GM12873 (cell line): Measurements from ENCODE around the gene PDCD2.

Source experiments
- TF ChIP-seq, protein P1 (sequence below): IDR thresholded peaks from 2 replicates; pipeline ENCODE4 v1.5.1; 2012; ENCODE audit warnings: low read depth, mild to moderate bottlenecking, moderate library complexity, low read length, control low read depth; ENCODE audit not compliant: insufficient read depth; ENCODE audit errors: missing control alignments

Gene PDCD2

DNA sequence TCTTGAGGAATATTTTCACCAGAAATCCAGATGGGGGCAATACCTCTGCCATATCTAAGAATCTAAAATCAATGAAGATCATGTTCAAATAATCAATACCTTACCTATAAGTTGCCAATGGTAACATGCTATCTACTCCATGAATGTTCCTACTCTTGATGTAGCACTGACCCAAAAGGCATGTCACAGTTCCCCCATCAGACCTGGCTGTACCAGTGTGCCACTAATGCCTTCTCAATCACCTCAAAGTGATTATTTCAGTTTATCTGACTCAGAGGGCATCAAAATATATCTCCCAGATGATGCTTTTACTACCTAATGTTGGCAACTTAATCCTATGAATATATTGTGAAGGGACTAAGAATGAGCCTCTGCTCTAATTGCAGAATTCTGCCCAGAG is 5.5 kb downstream of the PDCD2 start:
- TF ChIP-seq, protein P1, sequence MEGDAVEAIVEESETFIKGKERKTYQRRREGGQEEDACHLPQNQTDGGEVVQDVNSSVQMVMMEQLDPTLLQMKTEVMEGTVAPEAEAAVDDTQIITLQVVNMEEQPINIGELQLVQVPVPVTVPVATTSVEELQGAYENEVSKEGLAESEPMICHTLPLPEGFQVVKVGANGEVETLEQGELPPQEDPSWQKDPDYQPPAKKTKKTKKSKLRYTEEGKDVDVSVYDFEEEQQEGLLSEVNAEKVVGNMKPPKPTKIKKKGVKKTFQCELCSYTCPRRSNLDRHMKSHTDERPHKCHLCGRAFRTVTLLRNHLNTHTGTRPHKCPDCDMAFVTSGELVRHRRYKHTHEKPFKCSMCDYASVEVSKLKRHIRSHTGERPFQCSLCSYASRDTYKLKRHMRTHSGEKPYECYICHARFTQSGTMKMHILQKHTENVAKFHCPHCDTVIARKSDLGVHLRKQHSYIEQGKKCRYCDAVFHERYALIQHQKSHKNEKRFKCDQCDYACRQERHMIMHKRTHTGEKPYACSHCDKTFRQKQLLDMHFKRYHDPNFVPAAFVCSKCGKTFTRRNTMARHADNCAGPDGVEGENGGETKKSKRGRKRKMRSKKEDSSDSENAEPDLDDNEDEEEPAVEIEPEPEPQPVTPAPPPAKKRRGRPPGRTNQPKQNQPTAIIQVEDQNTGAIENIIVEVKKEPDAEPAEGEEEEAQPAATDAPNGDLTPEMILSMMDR, result no peak

DNA sequence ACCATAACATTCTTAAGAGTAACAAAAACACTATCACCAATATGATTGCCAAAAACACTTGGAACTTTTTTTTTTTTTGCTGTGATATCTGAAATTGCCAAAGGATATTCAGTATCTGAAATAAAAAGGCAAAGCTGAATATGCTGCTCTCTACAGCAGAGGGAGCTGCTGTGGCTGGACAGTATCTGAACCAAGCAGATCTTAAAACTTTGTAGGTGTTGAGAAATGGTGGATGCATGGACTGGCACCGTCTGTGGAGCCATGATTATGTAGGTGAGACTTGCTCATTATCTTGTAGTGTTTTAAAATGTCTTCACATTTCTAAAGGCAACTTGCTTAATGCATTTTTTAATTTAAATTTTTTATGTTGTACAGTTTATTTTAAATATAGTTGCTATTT is 9.2 kb downstream of the PDCD2 start:
- TF ChIP-seq, protein P1, result no peak

DNA sequence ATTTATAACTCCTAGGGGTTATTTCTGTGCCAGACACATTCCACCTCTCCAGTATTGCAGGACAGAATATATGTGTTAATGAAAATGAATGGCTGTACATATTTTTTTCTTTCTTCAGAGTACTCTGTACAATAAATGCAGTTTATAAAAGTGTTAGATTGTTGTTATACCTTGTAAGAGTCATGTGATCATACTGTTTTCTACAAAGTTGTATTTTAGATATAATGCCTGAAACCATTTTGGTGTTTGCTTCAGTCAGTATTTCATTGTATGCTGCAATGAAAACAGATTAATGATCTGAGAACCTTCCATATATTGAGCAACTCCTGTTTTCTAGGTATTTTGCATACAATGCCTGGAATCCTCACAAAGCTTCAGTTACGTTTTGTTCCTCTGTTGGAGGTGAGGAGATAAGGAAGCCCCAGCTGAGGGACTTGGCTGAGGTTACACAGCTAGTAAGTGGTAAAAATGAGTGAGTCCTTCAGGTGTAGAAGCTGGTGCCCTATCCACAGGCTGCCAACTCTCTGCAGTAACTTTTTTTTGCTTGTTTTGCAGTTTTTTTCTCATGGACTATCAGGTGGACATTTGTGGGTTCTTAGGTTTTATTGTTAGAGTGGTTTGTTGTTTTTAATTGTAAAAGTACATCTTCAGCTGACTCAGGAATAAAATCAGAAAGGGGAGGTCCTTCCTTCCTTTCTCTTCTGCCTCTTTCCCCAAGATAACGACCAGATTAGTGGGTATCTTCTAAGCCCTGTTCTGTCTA is 11.6 kb downstream of the PDCD2 start:
- TF ChIP-seq, protein P1, result no peak

DNA sequence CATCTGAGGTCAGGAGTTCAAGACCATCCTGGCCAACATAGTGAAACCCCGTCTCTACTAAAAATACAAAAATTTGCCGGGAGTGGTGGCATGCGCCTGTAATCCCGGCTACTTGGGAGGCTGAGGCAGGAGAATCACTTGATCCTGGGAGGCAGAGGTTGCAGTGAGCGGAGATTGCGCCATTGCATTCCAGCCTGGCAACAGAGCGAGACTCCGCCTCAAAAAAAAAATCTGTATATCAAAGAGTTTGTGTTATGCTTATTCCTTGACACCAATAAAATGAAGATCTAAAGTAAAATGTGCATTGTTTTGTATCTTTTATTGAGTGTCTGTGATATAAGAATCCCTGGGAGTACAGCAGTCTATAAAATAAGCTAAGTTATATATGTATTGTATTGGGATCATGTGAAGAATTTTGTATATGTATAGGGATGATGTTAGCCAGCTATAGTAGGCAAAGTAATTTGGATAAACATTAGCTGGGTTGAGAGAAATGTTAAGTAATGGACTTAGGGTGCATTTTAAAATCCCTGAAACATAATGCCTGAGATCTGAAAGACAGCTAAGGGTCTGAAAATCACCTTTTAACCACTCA is 19.4 kb downstream of the PDCD2 start:
- TF ChIP-seq, protein P1, result no peak

DNA sequence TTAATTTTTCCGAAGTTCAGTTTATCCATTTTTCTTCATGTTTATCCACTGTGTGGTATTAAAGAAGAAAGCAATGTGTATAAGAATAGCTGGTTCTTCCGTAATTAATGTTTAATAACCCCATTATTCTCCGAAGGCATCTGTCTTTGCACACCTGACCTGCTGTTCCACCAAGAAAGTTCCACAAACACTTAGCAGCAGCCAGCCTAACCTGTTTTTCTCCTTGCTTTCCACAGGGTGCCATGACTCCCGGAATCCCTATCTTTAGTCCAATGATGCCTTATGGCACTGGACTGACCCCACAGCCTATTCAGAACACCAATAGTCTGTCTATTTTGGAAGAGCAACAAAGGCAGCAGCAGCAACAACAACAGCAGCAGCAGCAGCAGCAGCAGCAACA is 22.9 kb downstream of the PDCD2 start:
- TF ChIP-seq, protein P1, result no peak

DNA sequence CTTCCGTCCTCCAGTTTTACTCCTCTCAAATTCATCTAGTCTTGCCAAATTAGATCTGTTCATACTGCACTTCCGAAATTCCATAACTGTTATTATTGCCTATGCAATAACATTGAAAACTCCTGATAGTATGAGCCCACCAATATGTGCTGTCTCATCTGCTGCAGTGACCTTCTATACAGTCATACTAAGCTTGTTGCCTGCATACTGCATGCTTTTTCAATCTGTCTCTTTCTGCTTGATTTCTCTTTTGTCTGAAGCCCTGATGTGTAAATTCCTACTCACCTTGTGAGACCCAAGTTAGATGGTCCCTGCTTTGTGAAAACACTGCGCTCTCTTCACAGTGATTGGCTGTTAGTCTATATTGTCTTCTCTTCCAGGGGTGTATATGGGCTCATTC is 29.1 kb downstream of the PDCD2 start:
- TF ChIP-seq, protein P1, result no peak

DNA sequence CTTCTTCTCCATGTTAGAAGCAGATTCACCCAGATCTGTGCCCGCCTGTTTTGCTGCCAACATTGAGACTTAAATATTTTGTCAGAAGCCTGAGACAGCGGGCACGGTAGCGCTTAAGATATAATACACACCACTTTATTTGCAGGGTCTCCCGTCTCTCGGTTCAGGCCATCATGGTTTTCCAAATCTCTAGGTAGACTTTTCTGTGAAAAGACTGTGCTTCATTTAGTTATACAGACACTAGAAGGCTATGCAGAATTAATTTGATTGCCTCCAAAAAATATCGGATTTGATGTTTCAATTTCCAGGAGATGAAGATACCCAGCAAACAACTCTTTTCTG is 29.7 kb downstream of the PDCD2 start:
- TF ChIP-seq, protein P1, result no peak
